GM10248 (cell line): ENCODE results near the gene ABR.

Experiments
- CTCF ChIA-PET: fragments of 300-600 bp; sonication (Branson Sonifier 250); formaldehyde crosslinking; extraction: SDS; loops from one replicate; lab custom pipeline; 2021; ENCODE audit warnings: antibody characterized with exemption; lab: Yijun Ruan, JAX
- POLR2A ChIA-PET: fragments of 350-650 bp; sonication (Branson Sonifier 250); formaldehyde crosslinking; extraction: SDS; loops from one replicate; lab custom pipeline; 2020; ENCODE audit warnings: antibody characterized with exemption; lab: Yijun Ruan, JAX
- DNase-seq: peaks from one replicate; pipeline ENCODE4 v3.0.0; 2012; ENCODE audit errors: extremely low spot score
- CTCF ChIP-seq: IDR thresholded peaks from 2 replicates; pipeline ENCODE4 v1.5.1; 2012; ENCODE audit warnings: mild to moderate bottlenecking, low read depth; ENCODE audit errors: extremely low read depth, missing control alignments, control extremely low read depth

The ABR gene

GRCh38 chr17:1096215-1096614 lies 83.6 kb downstream of the ABR start:
- no peak for TF ChIP-seq CTCF
- DNase-seq: no peak
- POLR2A ChIA-PET: no interaction called here
- CTCF ChIA-PET: no interaction called here

GRCh38 chr17:1095853-1096173 lies 84.0 kb downstream of the ABR start:
- CTCF ChIA-PET: interaction anchor here (1.2 kb wide), 1 partner anchor 39 kb away, joined by 3 read pairs; no protein-coding TSS in a partner anchor
- DNase-seq: no peak
- TF ChIP-seq CTCF: no peak
- POLR2A ChIA-PET: no interaction called here

- no peak for DNase-seq
- CTCF ChIA-PET: interaction anchor here (0.7 to 1.2 kb wide), 2 partner anchors 29 to 39 kb away, joined by 3 read pairs; no protein-coding TSS in a partner anchor
- TF ChIP-seq CTCF: no peak
- POLR2A ChIA-PET: no interaction called here
Measured at GRCh38 chr17:1095090-1095852, 84.5 kb downstream of the ABR start.

GRCh38 chr17:1094591-1094990 lies 85.2 kb downstream of the ABR start:
- TF ChIP-seq CTCF: no peak
- POLR2A ChIA-PET: no interaction called here
- CTCF ChIA-PET: interaction anchor here (0.7 to 1.2 kb wide), 2 partner anchors 28 to 38 kb away, joined by 3 read pairs; no protein-coding TSS in a partner anchor
- no peak for DNase-seq

GRCh38 chr17:1091900-1092299 lies 87.9 kb downstream of the ABR start:
- no peak for TF ChIP-seq CTCF
- no peak for DNase-seq
- CTCF ChIA-PET: no interaction called here

GRCh38 chr17:1091190-1091534 lies 88.6 kb downstream of the ABR start:
- DNase-seq: no peak
- ChIA-PET POLR2A (no interaction called here), CTCF (interaction anchor here (1.1 kb wide), 1 partner anchor 9 kb away, joined by 4 read pairs; no protein-coding TSS in a partner anchor)
- TF ChIP-seq CTCF: no peak

More at GRCh38 chr17:1091900-1092299, 87.9 kb downstream of the ABR start:
- POLR2A ChIA-PET: no interaction called here
